Gastrocnemius medialis (tissue), 4 donors: ENCODE results near the gene NUMB. TPM values are rescaled to one million over a fixed set of nuclear protein-coding genes. Genes with fewer than 3 reads are reported as not detected.

Experiments
- ATAC-seq, 2 donors: fragments of 150-250 bp; one replicate each; pipeline ENCODE4 v1.9.1; 2016
- DNase-seq, 2 donors: peaks; one replicate each; pipeline ENCODE4 v3.0.0-alpha.2; 2019
- H3K27ac ChIP-seq, 4 donors: fragments of 200-600 bp; sonication (generic); 1 replicate in 1 of 4; 2 replicates in 3 of 4; pipeline ENCODE4 v1.5.1; 2016 to 2018; ENCODE audit warnings: mild to moderate bottlenecking in 2 of 4, moderate library complexity in 1 of 4
- H3K27me3 ChIP-seq, 3 donors: fragments of 200-600 bp; sonication (generic) in 2 of 3; 1 replicate in 1 of 3; 2 replicates in 2 of 3; pipeline versions ENCODE4 v1.5.1 to v1.6.0; 2016 to 2019; ENCODE audit warnings: mild to moderate bottlenecking in 1 of 3, moderate library complexity in 1 of 3
- H3K36me3 ChIP-seq, 2 donors: fragments of 200-600 bp; sonication (generic) in 1 of 2; one replicate each; pipeline ENCODE4 v1.5.1; 2017 to 2018
- H3K4me1 ChIP-seq, 2 donors: fragments of 200-600 bp; sonication (generic) in 1 of 2; one replicate each; pipeline ENCODE4 v1.5.1; 2016 to 2017; ENCODE audit warnings: mild to moderate bottlenecking in 2 of 2
- H3K4me3 ChIP-seq, 4 donors: fragments of 200-600 bp; sonication (generic) in 3 of 4; 1 replicate in 1 of 4; 2 replicates in 3 of 4; pipeline ENCODE4 v1.5.1; 2016 to 2019; ENCODE audit warnings: mild to moderate bottlenecking in 2 of 4
- H3K9me3 ChIP-seq, 3 donors: fragments of 200-600 bp; sonication (generic) in 2 of 3; 1 replicate in 1 of 3; 2 replicates in 2 of 3; pipeline ENCODE4 v1.5.1; 2016 to 2019
- CTCF ChIP-seq, 5 experiments: fragments of 450-650 bp in 3 of 5; fragments of 200-600 bp in 2 of 5; sonication (generic) in 2 of 5; IDR thresholded peaks in 4 of 5; conservative IDR thresholded peaks in 1 of 5; 1 replicate in 4 of 5; 2 replicates in 1 of 5; pipeline ENCODE4 v1.5.1; 2016 to 2019; ENCODE audit warnings: antibody characterized with exemption in 5 of 5, mild to moderate bottlenecking in 3 of 5, moderate library complexity in 3 of 5
- POLR2A ChIP-seq, 2 donors: fragments of 450-650 bp; IDR thresholded peaks; one replicate each; pipeline ENCODE4 v1.6.1; 2017; ENCODE audit warnings: antibody characterized with exemption in 2 of 2, mild to moderate bottlenecking in 2 of 2, moderate library complexity in 2 of 2
- in situ Hi-C, 4 donors: fragments of 200-750 bp; cut with MboI; loops; one replicate each; pipeline versions ENCODE4 v1.15.0 to v1.8.0; 2017; ENCODE audit warnings: low sequenced_read_pairs in 4 of 4
- intact Hi-C: fragments of 100-400 bp; cut with DNase I; formaldehyde crosslinking; loops from one replicate; pipeline ENCODE4 v1.15.1; 2023; ENCODE audit warnings: low total_unique reads
- total RNA-seq, 4 donors: library from RNA; depleted of rRNA; stranded (reverse); fragments of >200 nt; gene quantifications; one replicate each; pipeline versions ENCODE4 v1.1.0 to v1.2.3, GENCODE V29; 2016

NUMB gene
- total RNA-seq, 4 donors from 2014 or later, result 14.3 to 29.8 (median 23.6) TPM

DNA sequence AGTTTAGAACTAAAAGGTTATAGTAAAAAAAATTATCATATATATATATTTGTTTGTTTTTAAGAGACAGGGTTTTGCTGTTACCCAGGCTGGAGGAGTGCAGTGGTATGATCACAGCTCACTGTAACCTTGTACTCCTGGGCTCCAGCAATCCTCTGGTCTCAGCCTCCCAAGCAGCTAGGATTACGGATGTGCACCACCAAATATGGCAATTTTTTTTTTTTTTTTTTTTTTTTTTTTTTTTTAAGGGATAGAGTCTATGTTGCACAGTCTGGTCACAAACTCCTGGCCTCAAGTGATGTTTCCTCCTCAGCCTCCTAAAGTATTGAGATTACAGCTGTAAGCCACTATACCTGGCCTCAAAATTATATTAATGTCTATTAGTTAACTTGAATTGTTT is 172.4 kb downstream of the NUMB start:
- no peaks in the 10 kb centered on the region for H3K27me3 ChIP-seq
- in situ Hi-C loops (no loop called here), intact Hi-C loops (no loop called here)
- no peaks in the 10 kb centered on the region for H3K4me1 ChIP-seq
- no peak for ATAC-seq
- no peak overlapping the region for H3K4me3 ChIP-seq
- peaks cover 0 to 58% of the 10 kb centered on the region in 2 donors for H3K36me3 ChIP-seq
- H3K27ac ChIP-seq, result no peak overlapping the region
- H3K9me3 ChIP-seq, result no peaks in the 10 kb centered on the region
- no peak for TF ChIP-seq CTCF (IDR thresholded peaks at IDR 0.05 in 4 of 5, conservative IDR thresholded peaks at IDR 0.05 in 1 of 5)
- no peak for TF ChIP-seq POLR2A (IDR thresholded peaks at IDR 0.05)
- no peak for DNase-seq

DNA sequence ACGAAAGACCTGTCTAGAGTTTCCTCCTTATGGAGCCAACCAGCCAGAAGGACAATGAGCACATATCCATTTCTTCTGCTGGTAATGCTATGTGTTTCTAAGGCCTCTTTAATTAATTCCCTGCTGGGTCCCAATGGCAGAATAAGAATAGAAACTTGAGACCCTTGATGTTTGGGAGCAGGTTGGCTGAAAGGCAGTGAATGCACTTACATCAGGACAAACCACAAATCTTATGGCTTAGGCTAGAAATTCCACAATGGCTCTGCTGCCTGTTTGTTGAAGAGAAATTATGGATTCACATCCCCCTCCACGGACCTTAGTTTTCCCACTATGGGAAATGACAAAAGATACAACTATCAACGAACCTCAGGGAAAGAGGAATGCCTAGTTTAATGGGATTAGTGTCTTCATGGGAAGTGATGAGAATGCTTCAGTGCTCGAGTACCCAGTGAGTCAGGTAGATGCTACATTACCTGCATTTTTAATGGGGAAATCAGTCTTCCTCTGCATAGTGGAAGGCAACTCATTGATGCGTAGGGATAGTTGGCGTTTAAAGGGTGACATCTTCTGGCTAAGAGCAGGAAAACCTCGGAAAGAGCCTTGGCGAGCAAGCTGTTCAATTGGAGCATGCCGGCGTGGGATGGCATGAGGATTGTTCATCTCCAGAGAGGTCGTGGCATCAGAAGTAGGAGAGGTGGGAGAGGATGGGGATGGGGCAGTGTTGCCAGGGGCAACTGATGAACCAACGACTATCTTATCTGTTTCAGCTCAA is 174.6 kb downstream of the NUMB start:
- intact Hi-C loops (no loop called here), in situ Hi-C loops (no loop called here)
- H3K9me3 ChIP-seq, result no peaks in the 10 kb centered on the region
- TF ChIP-seq CTCF (IDR thresholded peaks at IDR 0.05 in 4 of 5, conservative IDR thresholded peaks at IDR 0.05 in 1 of 5) (no peak), POLR2A (IDR thresholded peaks at IDR 0.05) (no peak)
- DNase-seq (no peak), ATAC-seq (no peak)
- H3K27me3 ChIP-seq, result no peaks in the 10 kb centered on the region
- no peak overlapping the region for H3K27ac ChIP-seq
- H3K4me1 ChIP-seq, result no peaks in the 10 kb centered on the region
- peaks cover 0 to 61% of the 10 kb centered on the region in 2 donors for H3K36me3 ChIP-seq
- H3K4me3 ChIP-seq, result no peak overlapping the region

- intact Hi-C loops, result no loop called here
- in situ Hi-C loops, result no loop called here
Measured at GRCh38 chr14:73280903-73281302, 177.4 kb downstream of the NUMB start.

DNA sequence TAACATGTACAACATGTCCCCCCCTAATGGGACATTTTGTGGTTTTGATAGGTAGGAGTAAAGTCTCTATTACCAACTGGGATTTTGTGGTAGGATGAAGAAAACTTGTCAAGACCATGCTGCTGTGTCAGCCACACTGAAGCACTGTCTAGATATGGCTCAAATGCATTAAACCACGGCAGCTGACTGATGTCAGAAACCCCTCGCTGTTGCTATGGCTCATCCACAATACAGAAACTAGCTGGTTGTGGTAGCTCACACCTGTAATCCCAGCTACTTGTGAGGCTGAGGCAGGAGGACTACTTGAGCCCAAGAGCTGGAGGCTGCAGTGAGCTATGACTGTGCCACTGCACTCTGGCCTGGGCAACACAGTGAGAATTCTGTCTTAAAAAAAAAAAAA is 181.0 kb downstream of the NUMB start:
- Histone ChIP-seq H3K27ac (no peak overlapping the region), H3K4me1 (peaks cover 6 to 7% of the 10 kb centered on the region in 2 donors), H3K4me3 (no peak overlapping the region), H3K36me3 (peaks cover 0 to 46% of the 10 kb centered on the region in 2 donors), H3K27me3 (no peaks in the 10 kb centered on the region), H3K9me3 (no peaks in the 10 kb centered on the region)
- in situ Hi-C loops (no loop called here), intact Hi-C loops (loop anchor here (10.0 kb wide), 1 partner anchor 103 kb away; no protein-coding TSS in a partner anchor)
- no peak for DNase-seq
- no peak for TF ChIP-seq CTCF (IDR thresholded peaks at IDR 0.05 in 4 of 5, conservative IDR thresholded peaks at IDR 0.05 in 1 of 5)
- no peak for TF ChIP-seq POLR2A (IDR thresholded peaks at IDR 0.05)
- ATAC-seq, result no peak

More at GRCh38 chr14:73280903-73281302, 177.4 kb downstream of the NUMB start:
- Histone ChIP-seq H3K4me3 (no peak overlapping the region), H3K4me1 (no peaks in the 10 kb centered on the region), H3K27ac (no peak overlapping the region), H3K9me3 (no peaks in the 10 kb centered on the region), H3K27me3 (no peaks in the 10 kb centered on the region), H3K36me3 (peaks cover 0 to 66% of the 10 kb centered on the region in 2 donors)
- DNase-seq (no peak), ATAC-seq (no peak)
- TF ChIP-seq CTCF (IDR thresholded peaks at IDR 0.05 in 4 of 5, conservative IDR thresholded peaks at IDR 0.05 in 1 of 5) (no peak), POLR2A (IDR thresholded peaks at IDR 0.05) (no peak)
